Suppressor macrophage (primary cell): Measurements from ENCODE around the gene SLC26A6.
A peak's percentile ranks its signal among the peaks of the same experiment; 100 is the strongest.

Experiments used
- DNase-seq, 4 experiments: peaks; one replicate each; pipeline ENCODE4 v3.0.0-alpha.2; 2020 to 2022

SLC26A6 gene

GRCh38 chr3:48661501-48662144 is 26.4 kb upstream of the SLC26A6 start:
- peak; percentile 59 to 82 (median 72) for DNase-seq

GRCh38 chr3:48660800-48661400 is 25.6 kb upstream of the SLC26A6 start:
- DNase-seq, result no peak

- peak in 1 of 4 experiments; percentile 24 for DNase-seq
Observed at GRCh38 chr3:48656841-48657281, 21.6 kb upstream of the SLC26A6 start.

GRCh38 chr3:48656061-48656840 is 21.0 kb upstream of the SLC26A6 start:
- DNase-seq, result peak; percentile 80 to 91 (median 85)

- DNase-seq, result peak in 3 of 4 experiments; percentile 14 to 38 (median 25)
Observed at GRCh38 chr3:48655606-48656005, 20.3 kb upstream of the SLC26A6 start.

GRCh38 chr3:48655063-48655462 is 19.8 kb upstream of the SLC26A6 start:
- no peak for DNase-seq

- DNase-seq, result no peak
Observed at GRCh38 chr3:48652923-48653715, 17.9 kb upstream of the SLC26A6 start.

- no peak for DNase-seq
Observed at GRCh38 chr3:48651771-48652170, 16.5 kb upstream of the SLC26A6 start.

- no peak for DNase-seq
Observed at GRCh38 chr3:48650723-48651122, 15.5 kb upstream of the SLC26A6 start.

- DNase-seq, result no peak
Observed at GRCh38 chr3:48648188-48648850, 13.1 kb upstream of the SLC26A6 start.

GRCh38 chr3:48647714-48648113 is 12.5 kb upstream of the SLC26A6 start:
- DNase-seq, result no peak

GRCh38 chr3:48644898-48645760 is 9.9 kb upstream of the SLC26A6 start:
- DNase-seq, result no peak

- DNase-seq, result no peak
Observed at GRCh38 chr3:48642605-48643004, 7.3 kb upstream of the SLC26A6 start.

- no peak for DNase-seq
Observed at GRCh38 chr3:48641396-48641795, 6.1 kb upstream of the SLC26A6 start.

GRCh38 chr3:48639944-48640606 is 4.8 kb upstream of the SLC26A6 start:
- DNase-seq, result no peak

- DNase-seq, result no peak
Observed at GRCh38 chr3:48637305-48637704, 2.0 kb upstream of the SLC26A6 start.

- DNase-seq, result no peak
Observed at GRCh38 chr3:48636149-48636655, 941 bp upstream of the SLC26A6 start.

- peak; percentile 36 to 62 (median 50) for DNase-seq
Observed at GRCh38 chr3:48634661-48635221, 520 bp downstream of the SLC26A6 start.

- DNase-seq, result no peak
Observed at GRCh38 chr3:48633743-48634142, 1.5 kb downstream of the SLC26A6 start.

GRCh38 chr3:48633256-48633655 is 2.0 kb downstream of the SLC26A6 start:
- DNase-seq, result no peak
